Kidney glomerular epithelial cell (primary cell): ENCODE data around the gene PPP3R2.
"Not testable (repeated sequence)": the region's sequence is repeated elsewhere in the genome, so short reads cannot be mapped to it uniquely, and the experiment has no call there.

ENCODE experiments used
- DNase-seq: peaks from one replicate; lab custom pipeline; 2025; lab: John Stamatoyannopoulos, UW

The PPP3R2 gene

DNA sequence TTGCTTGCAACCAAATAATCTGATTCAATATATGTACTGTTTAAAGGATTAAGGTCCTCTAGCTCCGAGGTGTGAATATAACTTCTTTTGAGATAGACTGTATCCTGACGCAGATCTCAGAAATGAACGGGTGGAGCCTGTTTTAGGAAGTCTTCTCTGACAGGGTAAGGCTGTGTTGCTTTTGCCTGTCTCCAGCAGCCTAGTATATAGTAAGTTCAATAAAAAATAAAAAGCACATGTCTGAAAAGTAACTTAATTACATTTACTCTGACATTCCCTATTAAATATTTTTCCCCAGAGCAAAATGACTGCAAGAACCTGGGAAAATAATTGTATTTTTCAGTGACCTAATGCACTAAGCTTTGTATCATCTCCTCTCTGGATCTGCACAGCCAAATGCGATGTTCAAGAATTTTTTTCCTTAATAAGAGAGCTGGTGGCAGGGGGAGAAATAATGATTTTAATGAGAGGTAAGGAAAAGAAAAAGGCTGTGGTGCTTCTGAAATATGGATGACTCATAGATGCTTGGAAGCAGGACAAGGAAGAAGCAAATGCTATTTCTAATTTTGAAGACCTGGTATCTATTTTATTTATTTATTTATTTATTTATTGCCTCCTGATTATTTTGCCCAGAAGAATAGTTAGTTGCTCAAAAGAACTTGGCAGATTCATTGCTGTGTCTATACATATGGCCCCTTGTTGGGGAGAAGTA is 7.3 kb downstream of the PPP3R2 start:
- no peak for DNase-seq

DNA sequence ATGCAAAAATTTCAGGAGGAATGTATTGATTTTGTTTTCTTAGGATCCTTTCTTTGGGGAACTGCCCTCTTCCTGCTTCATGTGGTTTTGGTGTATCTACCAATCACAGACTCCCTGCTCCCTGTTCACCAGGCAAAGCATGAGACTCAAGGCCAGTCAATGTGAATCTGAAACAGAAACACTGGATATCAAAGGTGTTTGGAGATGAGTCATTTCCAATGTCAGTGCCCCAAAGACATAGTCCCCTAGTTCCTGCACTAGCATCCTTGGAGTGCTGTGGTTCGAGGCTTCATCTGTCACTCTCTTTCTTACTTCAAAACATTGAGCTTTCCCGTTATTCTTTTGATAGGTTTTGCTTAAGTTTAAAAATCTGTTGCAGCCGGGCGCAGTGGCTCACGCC is 8.1 kb downstream of the PPP3R2 start:
- no peak for DNase-seq

DNA sequence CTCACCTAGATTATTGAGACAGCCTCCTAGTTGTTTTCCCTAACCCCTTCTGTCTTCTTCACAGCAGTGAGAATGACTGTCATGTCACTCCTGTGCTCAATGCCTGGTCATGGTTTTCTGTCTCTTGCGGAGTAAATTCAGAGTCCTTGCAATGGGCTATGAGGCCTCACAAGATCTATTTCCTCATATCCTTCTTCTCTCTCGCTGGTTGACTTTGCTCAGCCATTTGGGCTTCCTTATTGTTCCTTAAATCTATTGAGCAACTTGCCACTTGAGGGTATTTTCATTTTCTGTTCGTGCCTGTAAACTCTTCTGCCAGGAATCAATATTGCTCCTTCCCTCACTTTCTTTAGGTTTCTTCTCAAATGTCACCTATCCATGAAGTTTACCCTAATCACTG is 9.0 kb downstream of the PPP3R2 start:
- no peak for DNase-seq

DNA sequence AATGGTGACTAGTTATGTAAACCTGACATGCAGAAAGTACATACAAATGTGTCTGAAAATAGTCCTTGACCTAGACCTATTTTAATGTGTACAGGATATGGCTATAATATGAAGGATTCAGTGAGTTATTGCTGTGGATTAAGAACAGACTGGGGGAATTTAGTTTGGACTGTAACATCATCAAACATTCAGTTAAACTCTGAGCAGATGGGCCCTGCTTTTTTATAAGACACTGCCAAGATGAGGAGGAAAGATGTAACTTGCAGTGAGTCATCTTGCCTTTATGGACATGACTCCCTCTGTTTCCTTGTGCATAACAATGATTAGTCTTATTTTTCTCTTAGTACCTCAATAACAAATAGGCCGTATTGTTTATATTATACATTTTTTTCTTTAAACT is 12.2 kb downstream of the PPP3R2 start:
- peak; percentile 12 for DNase-seq

DNA sequence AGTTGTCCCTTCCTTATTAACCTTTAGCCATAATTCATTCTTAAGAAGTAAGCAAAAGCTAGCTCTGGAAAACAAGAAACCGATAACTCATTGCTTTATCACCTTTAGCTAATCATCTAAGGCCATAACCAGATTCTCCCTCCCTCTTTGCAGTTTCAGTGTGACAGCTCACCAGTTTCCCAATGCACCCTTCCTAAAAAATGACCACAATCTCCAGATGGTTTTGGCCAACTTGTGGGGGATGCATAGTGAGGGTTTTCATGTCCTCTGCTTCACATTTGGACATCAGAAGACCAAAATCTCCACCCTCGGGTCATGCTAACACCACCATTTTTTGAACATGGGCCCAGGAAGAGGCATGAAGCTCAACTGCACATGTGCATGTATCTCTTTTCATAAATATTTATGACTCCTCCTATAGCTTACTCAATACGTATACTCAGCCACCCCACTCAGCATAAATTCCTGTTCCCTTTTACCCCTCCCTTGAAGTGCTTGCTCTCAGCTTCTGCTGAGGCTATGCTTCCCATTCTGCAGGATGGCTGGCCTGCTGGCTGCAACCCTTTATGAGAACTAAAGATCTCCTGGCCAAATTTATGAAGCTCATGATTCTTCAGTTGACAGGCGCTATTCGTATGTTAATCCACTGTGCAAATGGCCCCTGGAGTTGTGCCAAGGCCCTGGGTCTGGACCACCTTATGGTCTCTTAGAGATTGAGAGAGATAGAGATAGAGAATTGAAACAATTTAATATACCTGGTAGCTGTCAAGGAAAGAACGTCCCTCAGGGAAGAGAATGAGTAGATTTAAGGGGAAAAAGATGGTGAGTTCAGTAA is 14.8 kb downstream of the PPP3R2 start:
- DNase-seq: no peak

DNA sequence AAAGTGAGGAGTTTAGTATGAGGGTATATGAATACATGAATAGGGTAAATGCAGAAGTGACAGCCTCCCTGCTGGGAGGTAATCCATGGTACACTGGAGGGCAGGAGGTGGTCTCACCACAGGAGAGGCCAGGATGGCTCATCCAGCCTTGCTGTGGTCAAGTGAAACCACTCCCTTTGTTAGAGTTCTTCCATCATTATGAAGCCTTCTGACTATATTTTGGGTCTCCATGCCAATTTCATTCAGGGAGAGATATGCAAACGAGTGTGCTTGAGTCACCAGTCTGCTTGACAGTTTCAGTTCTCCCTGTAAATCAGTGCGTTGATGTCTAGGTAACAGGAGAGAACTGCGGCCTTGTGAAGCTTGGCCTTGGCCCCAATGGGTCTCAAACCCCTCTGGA is 16.4 kb downstream of the PPP3R2 start:
- DNase-seq: no peak

DNA sequence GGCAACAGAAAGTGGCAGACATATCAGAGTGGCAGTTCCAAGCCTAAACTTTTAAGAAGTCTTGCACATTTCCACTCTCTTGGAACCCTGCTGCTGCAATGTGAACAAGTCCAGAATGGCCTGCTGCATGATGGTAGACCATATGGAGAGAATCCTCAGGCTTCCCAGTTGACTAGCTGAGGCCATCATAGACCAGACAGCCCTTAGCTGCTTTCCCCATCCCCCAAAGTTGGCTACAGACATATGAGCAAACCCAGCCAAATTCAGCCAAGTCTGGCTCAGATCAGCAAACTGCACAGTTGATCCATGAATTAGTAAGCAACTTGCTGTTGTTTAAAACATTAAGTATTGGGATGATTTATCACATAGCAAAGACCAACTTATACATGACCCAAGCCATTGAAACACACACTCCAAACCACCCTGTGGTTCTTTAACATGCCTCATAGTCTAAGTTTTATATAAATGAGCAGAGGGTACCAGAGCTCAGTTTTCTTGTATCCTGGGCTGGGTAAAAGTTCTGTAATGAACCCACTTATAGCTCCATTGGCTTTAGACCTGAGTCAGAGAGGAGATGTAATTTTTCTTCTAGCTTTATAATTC is 19.9 kb downstream of the PPP3R2 start:
- DNase-seq: no peak

DNA sequence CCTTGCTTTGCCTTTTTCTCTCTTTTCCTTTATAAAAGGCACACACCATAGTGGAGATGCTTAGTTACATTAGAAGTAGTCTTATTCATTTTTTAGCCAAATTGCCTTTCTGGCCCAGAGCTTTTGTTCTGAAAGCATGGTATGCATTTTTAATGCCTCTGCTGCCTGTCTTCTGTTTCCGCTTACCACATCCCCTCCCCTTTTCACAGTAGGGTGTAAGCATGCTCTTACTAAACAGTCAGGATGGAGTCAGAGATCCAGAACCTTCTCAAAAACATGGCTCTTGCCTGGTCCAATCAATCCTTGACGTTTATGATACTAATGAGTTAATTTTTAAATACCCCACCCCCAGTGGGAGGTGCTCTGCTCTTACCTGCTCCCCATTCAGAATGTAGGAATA is 22.5 kb downstream of the PPP3R2 start:
- DNase-seq: no peak

DNA sequence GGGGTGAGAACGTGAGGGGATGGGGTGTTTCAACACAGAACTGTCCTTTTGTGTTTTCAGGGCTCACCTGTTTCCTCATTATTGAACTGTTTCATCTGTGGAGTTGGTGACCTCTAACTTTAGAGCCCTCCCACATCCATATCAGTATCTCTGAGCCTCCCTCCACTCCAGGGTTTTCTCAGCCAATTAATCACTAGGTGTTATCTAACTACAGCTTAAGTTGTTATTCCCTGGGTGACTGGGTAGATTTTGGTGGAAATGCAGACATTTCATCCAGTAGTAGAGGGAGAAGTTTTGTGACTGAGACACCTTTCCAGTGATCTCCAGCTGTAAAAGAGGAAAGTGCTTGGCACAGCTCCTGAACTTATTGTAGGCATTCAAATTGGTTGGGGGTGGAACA is 23.7 kb downstream of the PPP3R2 start:
- DNase-seq: no peak

DNA sequence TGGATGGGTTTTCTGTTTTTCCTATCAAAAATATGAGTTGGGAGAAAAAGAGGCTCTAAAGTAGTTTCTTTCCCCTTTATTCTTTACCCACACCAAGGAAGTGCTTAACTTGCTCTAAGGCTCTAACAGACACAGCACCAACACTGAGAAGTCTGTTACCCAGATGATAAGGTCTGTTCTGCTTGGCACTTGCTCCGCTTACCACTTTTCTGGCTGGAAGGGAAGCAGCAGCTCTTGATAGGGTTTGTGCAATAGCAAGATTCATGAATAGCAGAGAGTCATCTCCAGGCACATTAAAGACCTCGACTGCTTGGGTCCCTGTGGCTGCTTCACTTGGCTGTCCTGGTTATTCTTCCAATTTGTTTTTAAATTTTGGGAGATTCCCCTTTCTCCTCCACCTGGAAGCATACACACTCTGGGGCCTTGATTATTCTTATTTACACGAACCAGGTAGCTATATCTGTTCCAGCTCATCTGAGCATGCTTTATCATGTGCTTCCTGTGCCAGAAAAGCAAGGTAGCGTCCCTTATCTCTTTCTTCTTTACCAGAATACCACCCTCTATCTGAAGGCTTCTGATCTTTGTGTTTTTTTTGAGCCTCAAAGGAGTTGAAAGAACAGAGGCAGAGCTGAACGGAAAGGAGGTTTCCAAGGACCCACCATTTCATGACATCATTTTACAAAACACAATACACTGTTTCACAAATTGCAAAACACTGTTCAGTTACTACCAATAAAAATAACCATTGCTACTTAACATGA is 24.8 kb downstream of the PPP3R2 start:
- no peak for DNase-seq

DNA sequence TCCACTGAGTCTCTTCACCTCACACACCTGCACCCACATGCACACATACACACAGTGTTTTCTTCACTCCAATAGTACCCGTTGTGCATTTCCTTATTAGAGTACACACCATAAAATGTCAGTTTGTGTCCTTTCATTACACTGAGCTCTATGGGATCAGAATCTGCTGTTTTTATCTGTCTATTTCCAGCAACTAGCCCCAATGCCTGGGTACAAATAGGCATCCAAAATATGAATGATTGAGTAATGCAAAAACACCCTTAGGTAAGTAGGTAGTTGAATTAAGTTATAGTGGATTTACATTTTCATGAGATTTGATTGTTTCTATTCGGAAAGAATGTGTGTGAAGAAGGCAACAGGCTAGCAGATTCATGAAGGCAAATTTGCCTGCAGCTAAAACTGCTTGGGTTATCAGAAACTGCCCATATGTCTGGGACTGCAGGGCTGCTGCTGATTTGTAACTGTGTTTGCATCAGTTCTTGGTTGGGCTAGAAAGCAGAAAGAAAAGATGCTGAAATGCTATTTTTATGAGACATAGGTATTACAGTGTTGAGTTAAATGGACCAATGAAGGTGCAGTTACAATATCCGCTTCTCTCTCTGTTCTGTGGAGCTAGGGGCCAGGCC is 26.9 kb downstream of the PPP3R2 start:
- no peak for DNase-seq

DNA sequence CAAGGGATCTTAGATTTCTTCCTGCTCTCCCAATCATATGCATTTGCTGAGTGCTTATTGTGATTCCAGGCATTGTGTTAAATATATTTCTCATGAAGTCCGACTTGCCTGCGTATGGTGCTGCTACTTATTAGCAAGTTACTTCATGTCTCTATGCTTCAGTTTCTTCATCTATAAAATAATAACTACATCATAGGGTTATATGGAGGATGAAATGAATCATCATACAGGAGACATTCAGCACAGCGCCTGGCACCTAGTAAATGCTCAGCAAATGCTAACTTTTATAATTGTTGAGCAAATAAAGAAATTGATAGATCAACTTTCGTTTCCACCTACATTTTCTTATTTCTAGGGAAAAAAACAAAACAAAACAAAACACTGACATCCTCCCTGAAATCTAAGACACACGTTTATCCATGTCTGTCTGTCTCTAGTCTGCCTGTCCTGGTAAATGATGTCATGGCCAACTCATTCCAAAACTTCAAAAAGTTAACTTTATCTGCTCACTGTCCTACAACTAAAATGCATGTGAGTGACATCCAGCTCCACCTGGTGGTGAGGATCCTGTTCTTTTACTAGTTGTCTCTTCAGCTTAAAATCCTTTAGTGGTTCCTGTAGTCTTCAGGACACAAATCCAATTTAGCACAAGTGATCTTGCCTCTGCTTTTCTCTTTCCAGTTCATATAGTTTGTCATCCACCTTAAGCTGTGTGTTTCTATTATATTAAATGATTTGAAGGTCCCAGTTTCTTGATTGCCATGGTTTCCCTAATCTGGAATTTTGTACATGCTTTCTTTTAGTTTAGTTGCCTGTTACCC is 27.7 kb downstream of the PPP3R2 start:
- DNase-seq: no peak

DNA sequence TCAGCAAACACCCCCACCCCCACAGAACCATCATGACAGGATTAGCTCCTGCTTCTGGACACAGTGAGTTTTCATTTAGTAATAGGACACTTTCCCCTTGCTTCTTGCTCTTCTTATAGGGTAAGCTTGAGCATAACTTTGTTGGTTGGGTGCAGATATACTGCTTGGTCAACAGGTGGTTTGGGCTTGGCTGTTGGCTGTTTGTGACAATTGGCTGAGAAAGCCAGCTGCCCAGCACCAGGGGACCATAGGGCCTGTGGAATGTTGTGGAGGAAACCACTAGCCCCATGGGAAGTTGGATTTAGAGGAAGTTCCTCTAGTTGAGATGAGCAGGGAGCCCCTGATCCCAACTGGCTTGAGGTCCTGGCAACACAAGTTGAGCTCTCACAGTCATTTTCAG is 30.5 kb downstream of the PPP3R2 start:
- DNase-seq: no peak

DNA sequence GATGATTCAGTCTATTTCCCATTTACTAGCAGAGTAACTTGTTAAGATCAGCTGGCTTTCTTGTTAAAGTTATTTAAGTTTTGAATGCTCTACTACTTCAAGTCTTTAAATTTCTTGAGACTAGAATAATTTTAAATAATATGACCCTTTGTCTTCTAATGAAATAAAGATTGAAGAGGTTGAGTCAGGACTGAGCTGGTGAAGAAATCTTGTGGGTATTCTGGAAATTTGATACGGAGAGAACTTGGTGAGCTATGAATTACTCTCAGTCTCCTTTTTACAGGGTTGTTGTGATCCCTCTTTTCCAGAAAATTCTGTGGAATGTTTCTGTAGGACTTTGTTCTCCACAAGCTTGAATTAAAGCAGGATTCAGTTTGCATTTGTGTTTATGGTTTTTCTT is 31.8 kb downstream of the PPP3R2 start:
- no peak for DNase-seq

DNA sequence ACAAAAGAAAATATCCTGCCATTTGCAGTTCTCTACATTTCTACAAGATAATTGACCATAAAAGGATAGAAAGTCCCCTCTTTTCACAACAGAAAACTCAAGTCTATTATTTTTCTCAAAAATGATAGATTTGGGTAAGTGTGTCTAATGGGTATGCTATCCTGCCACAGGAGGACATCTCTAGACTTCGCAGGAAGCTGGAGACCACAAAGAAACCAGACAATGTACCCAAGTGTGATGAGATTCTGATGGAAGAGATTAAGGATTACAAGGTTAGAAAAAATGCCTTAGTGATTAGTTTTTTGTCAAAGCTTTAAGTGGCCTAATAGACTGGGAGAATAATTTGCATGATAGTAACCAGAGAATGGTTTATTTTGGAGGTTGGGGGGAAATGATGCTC is 33.0 kb downstream of the PPP3R2 start:
- no peak for DNase-seq

DNA sequence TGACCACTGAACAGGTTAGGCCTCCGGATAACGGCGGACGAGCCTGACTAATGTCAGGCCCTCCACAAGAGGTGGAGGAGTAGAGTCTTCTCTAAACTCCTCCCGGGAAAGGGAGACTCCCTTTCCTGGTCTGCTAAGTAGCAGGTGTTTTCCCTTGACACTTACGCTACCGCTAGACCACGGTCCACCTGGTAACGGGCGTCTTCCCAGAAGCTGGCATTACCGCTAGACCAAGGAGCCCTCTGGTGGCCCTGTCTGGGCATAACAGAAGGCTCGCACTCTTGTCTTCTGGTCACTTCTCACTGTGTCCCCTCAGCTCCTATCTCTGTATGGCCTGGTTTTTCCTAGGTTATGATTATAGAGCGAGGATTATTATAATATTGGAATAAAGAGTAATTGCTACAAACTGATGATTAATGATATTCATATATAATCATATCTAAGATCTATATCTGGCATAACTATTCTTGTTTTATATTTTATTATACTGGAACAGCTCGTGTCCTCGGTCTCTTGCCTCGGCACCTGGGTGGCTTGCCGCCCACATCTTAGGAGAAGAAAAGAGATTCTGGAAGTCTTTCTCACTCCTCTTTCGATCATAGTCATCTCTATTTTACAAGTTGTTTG is 45.2 kb downstream of the PPP3R2 start:
- DNase-seq: not testable (repeated sequence)

DNA sequence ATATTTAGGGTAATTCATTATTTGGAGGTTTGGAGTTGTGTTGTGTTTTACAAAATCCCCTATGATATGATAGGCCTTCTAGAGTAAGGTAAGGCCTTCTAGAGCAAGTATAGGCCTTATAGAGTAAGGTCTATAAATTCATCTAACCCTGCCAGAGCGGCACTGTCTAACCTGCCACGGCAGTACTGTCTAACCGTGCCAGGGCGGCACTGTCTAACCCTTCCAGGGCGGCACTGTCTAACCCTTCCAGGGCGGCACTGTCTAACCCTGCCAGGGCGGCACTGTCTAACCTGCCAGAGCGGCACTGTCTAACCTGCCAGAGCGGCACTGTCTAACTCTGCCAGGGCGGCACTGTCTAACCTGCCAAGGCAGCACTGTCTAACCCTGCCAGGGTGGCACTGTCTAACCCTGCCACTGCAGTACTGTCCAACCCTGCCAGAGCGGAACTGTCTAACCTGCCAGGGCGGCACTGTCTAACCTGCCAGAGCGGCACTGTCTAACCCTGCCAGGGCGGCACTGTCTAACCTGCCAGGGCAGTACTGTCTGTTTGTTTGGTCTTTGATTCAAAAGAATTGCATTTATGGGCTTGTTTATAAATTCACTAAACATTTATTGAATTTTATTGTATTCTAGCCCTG is 51.6 kb downstream of the PPP3R2 start:
- no peak for DNase-seq
